HG02884 (cell line): Measurements from ENCODE around the gene KIF21A.
A peak's percentile ranks its signal among the peaks of the same experiment; 100 is the strongest.
"Not testable (repeated sequence)": the region's sequence is repeated elsewhere in the genome, so short reads cannot be mapped to it uniquely, and the experiment has no call there.

Experiments used
- ATAC-seq: cut with Tn5 transposase; IDR thresholded peaks from one replicate; pipeline ENCODE4 v1.9.1; 2021; ENCODE audit warnings: mild to moderate bottlenecking, moderate library complexity; ENCODE audit not compliant: unreplicated experiment

KIF21A gene, protein sequence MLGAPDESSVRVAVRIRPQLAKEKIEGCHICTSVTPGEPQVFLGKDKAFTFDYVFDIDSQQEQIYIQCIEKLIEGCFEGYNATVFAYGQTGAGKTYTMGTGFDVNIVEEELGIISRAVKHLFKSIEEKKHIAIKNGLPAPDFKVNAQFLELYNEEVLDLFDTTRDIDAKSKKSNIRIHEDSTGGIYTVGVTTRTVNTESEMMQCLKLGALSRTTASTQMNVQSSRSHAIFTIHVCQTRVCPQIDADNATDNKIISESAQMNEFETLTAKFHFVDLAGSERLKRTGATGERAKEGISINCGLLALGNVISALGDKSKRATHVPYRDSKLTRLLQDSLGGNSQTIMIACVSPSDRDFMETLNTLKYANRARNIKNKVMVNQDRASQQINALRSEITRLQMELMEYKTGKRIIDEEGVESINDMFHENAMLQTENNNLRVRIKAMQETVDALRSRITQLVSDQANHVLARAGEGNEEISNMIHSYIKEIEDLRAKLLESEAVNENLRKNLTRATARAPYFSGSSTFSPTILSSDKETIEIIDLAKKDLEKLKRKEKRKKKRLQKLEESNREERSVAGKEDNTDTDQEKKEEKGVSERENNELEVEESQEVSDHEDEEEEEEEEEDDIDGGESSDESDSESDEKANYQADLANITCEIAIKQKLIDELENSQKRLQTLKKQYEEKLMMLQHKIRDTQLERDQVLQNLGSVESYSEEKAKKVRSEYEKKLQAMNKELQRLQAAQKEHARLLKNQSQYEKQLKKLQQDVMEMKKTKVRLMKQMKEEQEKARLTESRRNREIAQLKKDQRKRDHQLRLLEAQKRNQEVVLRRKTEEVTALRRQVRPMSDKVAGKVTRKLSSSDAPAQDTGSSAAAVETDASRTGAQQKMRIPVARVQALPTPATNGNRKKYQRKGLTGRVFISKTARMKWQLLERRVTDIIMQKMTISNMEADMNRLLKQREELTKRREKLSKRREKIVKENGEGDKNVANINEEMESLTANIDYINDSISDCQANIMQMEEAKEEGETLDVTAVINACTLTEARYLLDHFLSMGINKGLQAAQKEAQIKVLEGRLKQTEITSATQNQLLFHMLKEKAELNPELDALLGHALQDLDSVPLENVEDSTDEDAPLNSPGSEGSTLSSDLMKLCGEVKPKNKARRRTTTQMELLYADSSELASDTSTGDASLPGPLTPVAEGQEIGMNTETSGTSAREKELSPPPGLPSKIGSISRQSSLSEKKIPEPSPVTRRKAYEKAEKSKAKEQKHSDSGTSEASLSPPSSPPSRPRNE (N-terminal part only)

GRCh38 chr12:39443081-39443928 is at the start of gene KIF21A:
TSS of gene KIF21A (minus strand) at chr12:39443120. CDS start at chr12:39442970, 150 bp downstream.
- ATAC-seq = peak; percentile 92

GRCh38 chr12:39490500-39491282 is 47.8 kb upstream of the KIF21A start:
- ATAC-seq = no peak

GRCh38 chr12:39483597-39483996 is 40.7 kb upstream of the KIF21A start:
- no peak for ATAC-seq

DNA sequence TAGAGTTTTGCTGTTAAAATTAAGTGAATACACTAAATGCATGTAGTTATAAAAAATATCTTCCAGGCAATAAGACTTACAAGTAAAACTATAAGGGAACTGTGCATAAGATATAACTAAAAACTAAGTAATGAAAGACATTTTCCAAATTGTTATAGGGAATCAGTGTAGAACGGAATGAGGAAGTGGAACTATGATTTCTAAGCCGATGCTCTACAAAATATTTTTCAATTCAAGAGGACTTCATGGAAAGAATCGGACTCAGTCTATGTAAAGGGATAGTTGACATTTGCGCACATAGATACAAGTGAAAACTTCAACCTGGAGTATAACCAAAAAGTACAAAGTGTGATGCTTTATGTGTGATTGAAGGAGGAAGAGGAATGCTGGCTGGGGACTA is 40.1 kb upstream of the KIF21A start:
- ATAC-seq = no peak

DNA sequence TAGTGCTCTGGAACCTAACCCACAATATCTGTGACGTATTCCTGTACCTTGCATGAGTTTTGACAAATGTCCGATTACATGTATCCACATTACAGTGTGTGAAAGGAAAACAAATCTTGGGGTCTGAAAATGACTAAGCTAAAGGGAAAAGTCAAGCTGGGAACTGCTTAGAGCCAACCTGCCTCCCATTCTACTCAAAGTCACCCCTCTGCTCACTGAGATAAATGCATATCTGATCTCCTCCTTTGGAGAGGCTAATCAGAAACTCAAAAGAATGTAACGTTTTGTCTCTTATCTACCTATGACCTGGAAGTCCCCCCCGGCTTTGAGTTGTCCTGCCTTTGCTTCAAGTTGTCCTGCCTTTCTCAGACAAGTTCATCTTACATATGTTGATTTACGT is 34.0 kb upstream of the KIF21A start:
- no peak for ATAC-seq

GRCh38 chr12:39476121-39476520 is 33.2 kb upstream of the KIF21A start:
- ATAC-seq = no peak

DNA sequence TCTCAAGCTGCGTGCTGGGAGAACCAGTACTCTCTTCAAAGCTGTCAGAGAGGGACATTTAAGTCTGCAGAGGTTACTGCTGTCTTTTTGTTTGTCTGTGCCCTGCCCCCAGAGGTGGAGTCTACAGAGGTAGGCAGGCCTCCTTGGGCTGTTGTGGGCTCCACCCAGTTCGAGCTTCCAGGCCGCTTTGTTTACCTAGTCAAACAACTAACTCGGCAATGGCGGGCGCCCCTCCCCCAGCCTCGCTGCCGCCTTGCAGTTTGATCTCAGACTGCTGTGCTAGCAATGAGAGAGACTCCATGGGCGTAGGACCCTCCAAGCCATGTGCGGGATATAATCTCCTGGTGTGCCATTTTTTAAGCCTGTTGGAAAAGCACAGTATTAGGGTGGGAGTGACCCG is 32.2 kb upstream of the KIF21A start:
- ATAC-seq = not testable (repeated sequence)

DNA sequence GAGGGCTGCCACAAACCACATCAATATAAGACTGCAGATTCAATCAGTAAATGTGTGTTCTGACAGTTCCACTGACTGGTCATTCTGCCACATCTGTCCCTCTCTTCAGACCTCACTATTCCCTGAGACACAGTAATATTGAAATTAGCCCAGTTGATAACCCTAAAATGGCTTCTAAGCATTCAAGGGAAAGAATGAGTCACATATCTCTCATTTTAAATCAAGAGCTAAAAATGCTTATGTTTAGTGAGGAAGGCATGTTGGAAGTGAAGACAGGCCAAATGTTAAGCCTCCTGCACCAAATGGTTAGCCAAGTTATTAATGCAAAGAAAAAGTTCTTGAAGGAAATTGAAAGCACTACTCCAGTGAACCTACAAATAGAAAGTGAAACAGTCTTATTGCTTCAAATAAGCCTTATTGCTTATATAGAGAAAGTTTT is 24.5 kb upstream of the KIF21A start:
- ATAC-seq = peak; percentile 93

DNA sequence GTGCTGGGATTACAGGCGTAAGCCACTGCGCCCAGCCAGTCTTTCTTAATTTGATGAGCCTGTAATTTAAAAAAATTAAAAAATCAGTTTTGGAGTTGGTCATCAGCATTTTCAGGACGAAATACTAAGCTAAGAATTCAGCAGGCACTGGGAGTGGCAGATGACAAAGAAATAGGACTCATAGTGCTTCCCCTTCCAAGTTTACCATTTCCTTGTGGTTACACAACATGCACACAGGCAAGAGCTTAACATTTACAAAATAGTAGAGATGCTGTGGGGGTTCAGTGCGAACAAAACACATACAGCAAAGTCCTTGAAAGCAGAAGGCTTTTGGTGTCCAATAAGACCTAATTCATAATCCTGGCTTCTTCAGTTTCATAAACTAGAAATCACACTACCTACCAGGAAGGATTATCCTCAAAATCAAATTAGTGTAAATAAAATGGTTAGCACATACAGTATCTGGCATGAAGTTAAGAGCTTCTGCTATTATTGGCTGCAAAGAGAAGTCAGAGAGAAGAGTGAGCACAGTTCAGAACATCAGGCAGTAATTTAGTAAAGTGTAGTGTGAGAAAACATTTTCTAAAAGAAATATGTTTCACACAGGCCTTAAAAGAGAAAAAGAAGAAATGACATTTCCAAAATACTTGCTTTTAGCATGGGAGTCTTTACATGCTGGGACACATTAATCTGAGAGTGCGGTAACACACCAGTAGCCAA is 22.2 kb upstream of the KIF21A start:
- ATAC-seq = no peak

GRCh38 chr12:39461059-39461458 is 18.1 kb upstream of the KIF21A start:
- no peak for ATAC-seq

GRCh38 chr12:39459027-39459434 is 16.1 kb upstream of the KIF21A start:
- no peak for ATAC-seq

DNA sequence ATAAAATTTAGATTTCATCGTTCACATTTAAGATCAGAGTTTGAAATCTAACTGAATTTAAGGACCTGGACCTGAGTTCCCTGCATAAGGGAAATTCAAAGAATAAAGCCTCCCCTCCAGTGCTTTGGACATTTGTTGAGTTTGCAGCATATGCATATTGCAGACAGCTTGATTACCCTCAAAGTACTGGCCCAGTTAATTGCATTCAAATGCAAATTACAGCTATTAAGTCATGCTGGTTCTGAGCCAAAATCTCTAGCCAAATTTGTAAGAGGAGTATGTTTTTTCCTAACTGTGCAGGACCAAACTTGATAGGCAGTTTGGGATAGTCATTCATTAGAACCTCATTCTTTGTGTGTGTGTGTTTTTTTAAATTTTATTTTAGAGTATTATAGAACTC is 9.1 kb upstream of the KIF21A start:
- ATAC-seq = no peak

GRCh38 chr12:39448038-39448437 is 5.1 kb upstream of the KIF21A start:
- ATAC-seq = no peak

DNA sequence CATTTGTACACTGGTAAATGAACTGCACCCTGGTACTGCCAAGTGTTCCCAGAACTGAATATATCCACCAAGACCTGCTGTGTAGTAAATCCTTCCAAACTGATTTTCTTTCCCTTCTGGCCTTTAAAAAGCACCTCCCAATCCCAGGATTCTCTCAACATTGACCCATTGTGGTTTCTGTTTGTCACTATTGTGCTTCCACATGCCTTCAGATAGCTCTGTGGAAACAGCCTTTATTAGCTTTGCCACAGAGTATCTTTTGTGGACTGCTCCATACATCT is 949 bp upstream of the KIF21A start:
- ATAC-seq = no peak

- peak; percentile 27 for ATAC-seq
These were observed 164 bp downstream of the KIF21A start for GRCh38 chr12:39442831-39443080.

GRCh38 chr12:39441963-39442830 is 723 bp downstream of the KIF21A start:
- peak; percentile 12 for ATAC-seq

DNA sequence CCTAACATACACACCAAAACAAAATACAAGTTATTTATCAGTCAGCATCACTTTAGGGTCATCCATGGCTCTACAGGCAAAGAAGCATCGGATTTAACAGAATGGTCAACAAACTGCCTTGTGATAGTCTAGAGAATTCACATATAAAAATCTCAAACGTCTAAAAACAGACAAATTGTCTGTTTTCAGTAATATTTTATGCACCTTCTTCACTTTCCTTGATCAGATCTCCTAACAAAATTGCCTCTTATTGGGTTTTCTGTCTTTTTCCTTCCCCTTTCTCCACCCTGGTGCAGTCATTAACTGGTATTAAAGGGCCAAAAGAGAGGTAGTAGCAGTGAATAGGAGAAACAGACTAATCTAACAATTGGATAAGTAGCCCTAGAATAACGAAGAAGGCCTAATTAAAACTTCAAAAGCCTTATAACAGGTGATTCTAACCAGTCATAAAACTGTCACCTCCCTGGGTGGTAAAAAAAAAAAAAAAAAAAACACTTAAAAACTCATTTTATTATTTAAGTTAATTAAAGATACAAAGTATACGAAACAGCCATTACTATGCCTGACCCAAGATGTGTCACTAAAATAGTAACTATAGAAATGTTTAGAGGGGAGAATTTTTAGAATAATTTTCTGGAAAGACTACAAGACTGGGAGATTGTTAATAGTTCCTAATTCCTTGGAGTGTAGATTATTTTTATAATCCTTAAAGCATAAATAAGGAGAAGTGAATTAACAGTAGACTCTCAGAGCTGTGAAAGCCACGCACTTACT is 1.5 kb downstream of the KIF21A start:
- ATAC-seq = no peak

GRCh38 chr12:39440781-39441180 is 2.1 kb downstream of the KIF21A start:
- no peak for ATAC-seq
